Activated CD4-positive, alpha-beta memory T cell treated with anti-CD3 and anti-CD28 coated beads for 36 hours (primary cell): ENCODE results near the gene RGPD4. TPM values are rescaled to one million over a fixed set of nuclear protein-coding genes. Genes with fewer than 3 reads are reported as not detected.
"Not testable (repeated sequence)": the region's sequence is repeated elsewhere in the genome, so short reads cannot be mapped to it uniquely, and the experiment has no call there.

Source experiments
- CTCF ChIA-PET: fragments of 350-600 bp; sonication (Branson Sonifier 250); formaldehyde crosslinking; loops from one replicate; lab custom pipeline; 2021; ENCODE audit warnings: antibody characterized with exemption, inconsistent platforms; lab: Charles Lee
- POLR2A ChIA-PET: fragments of 350-600 bp; sonication (Branson Sonifier 250); formaldehyde crosslinking; loops from one replicate; lab custom pipeline; 2021; ENCODE audit warnings: antibody characterized with exemption; lab: Charles Lee
- DNase-seq: peaks from one replicate; pipeline ENCODE4 v3.0.0-alpha.2; 2020
- H3K27ac Mint-ChIP-seq: one replicate; pipeline ENCODE4 v1.8.0; 2021; ENCODE audit warnings: mixed read lengths
- H3K27me3 Mint-ChIP-seq: one replicate; pipeline ENCODE4 v1.8.0; 2021; ENCODE audit warnings: mixed read lengths
- H3K36me3 Mint-ChIP-seq: one replicate; pipeline ENCODE4 v1.8.0; 2021; ENCODE audit warnings: mixed read lengths
- H3K4me1 Mint-ChIP-seq: one replicate; pipeline ENCODE4 v1.8.0; 2021; ENCODE audit warnings: low read depth, mixed read lengths
- H3K4me3 Mint-ChIP-seq: one replicate; pipeline ENCODE4 v1.8.0; 2021; ENCODE audit warnings: mild to moderate bottlenecking, mixed read lengths
- H3K9me3 Mint-ChIP-seq: one replicate; pipeline ENCODE4 v1.8.0; 2021; ENCODE audit warnings: mixed read lengths
- intact Hi-C: fragments of 100-400 bp; cut with micrococcal nuclease; formaldehyde crosslinking; loops from one replicate; pipeline ENCODE4 v1.15.1; 2023
- total RNA-seq, 2 experiments: library from RNA; stranded (reverse); gene quantifications; one replicate each; pipeline ENCODE4 v1.2.3, GENCODE V29; 2021

RGPD4 gene
- total RNA-seq = under 1 TPM in 1 of 2 experiments, not detected in 1; 0.05 TPM

- DNase-seq, H3K27me3 Mint-ChIP-seq, H3K36me3 Mint-ChIP-seq, H3K27ac Mint-ChIP-seq, POLR2A ChIA-PET, CTCF ChIA-PET, H3K4me3 Mint-ChIP-seq, intact Hi-C loops, H3K9me3 Mint-ChIP-seq, H3K4me1 Mint-ChIP-seq: not testable (repeated sequence)
Observed at GRCh38 chr2:107826749-107827148, at the start of gene RGPD4. RGPD4 (plus strand) TSS chr2:107826892; CDS start chr2:107827014, 122 bp downstream.

- Mint-ChIP-seq H3K4me3 (no peak overlapping the region), H3K27me3 (peaks cover 1% of the 10 kb centered on the region), H3K9me3 (no peaks in the 10 kb centered on the region), H3K27ac (no peak overlapping the region), H3K4me1 (no peaks in the 10 kb centered on the region), H3K36me3 (no peaks in the 10 kb centered on the region)
- DNase-seq = no peak
- intact Hi-C loops = no loop called here
- ChIA-PET POLR2A (no interaction called here), CTCF (no interaction called here)
Observed at GRCh38 chr2:107777974-107778373, 48.7 kb upstream of the RGPD4 start.

GRCh38 chr2:107785756-107786155 is 40.9 kb upstream of the RGPD4 start:
- CTCF ChIA-PET = no interaction called here
- intact Hi-C loops = no loop called here

GRCh38 chr2:107790837-107791236 is 35.9 kb upstream of the RGPD4 start:
- Mint-ChIP-seq H3K9me3 (no peaks in the 10 kb centered on the region), H3K36me3 (no peaks in the 10 kb centered on the region), H3K4me1 (no peaks in the 10 kb centered on the region), H3K27ac (no peak overlapping the region), H3K27me3 (no peaks in the 10 kb centered on the region), H3K4me3 (no peak overlapping the region)
- intact Hi-C loops = no loop called here
- ChIA-PET POLR2A (no interaction called here), CTCF (no interaction called here)
- no peak for DNase-seq

More at GRCh38 chr2:107785756-107786155, 40.9 kb upstream of the RGPD4 start:
- POLR2A ChIA-PET = no interaction called here
- Mint-ChIP-seq H3K27me3 (no peaks in the 10 kb centered on the region), H3K4me1 (no peaks in the 10 kb centered on the region), H3K9me3 (no peaks in the 10 kb centered on the region), H3K27ac (no peak overlapping the region), H3K36me3 (no peaks in the 10 kb centered on the region), H3K4me3 (no peak overlapping the region)
- DNase-seq = no peak

- no peaks in the 10 kb centered on the region for H3K36me3 Mint-ChIP-seq
- no peak overlapping the region for H3K27ac Mint-ChIP-seq
- no peaks in the 10 kb centered on the region for H3K4me1 Mint-ChIP-seq
- no peak overlapping the region for H3K4me3 Mint-ChIP-seq
- no peaks in the 10 kb centered on the region for H3K9me3 Mint-ChIP-seq
- H3K27me3 Mint-ChIP-seq = no peaks in the 10 kb centered on the region
- CTCF ChIA-PET = no interaction called here
- intact Hi-C loops = no loop called here
- POLR2A ChIA-PET = no interaction called here
- DNase-seq = no peak
Observed at GRCh38 chr2:107801498-107801897, 25.2 kb upstream of the RGPD4 start.

GRCh38 chr2:107804608-107805498 is 21.8 kb upstream of the RGPD4 start:
- no peak for DNase-seq
- intact Hi-C loops = no loop called here
- no peaks in the 10 kb centered on the region for H3K4me1 Mint-ChIP-seq

GRCh38 chr2:107806901-107807300 is 19.8 kb upstream of the RGPD4 start:
- Mint-ChIP-seq H3K36me3 (no peaks in the 10 kb centered on the region), H3K4me3 (no peak overlapping the region), H3K9me3 (no peaks in the 10 kb centered on the region), H3K27me3 (no peaks in the 10 kb centered on the region), H3K27ac (no peak overlapping the region), H3K4me1 (no peaks in the 10 kb centered on the region)
- ChIA-PET CTCF (no interaction called here), POLR2A (no interaction called here)
- intact Hi-C loops = no loop called here
- DNase-seq = no peak

More at GRCh38 chr2:107804608-107805498, 21.8 kb upstream of the RGPD4 start:
- Mint-ChIP-seq H3K27me3 (no peaks in the 10 kb centered on the region), H3K36me3 (no peaks in the 10 kb centered on the region), H3K4me3 (no peak overlapping the region), H3K9me3 (no peaks in the 10 kb centered on the region), H3K27ac (no peak overlapping the region)
- ChIA-PET CTCF (no interaction called here), POLR2A (no interaction called here)

- H3K27me3 Mint-ChIP-seq = no peaks in the 10 kb centered on the region
- POLR2A ChIA-PET = no interaction called here
- H3K36me3 Mint-ChIP-seq = no peaks in the 10 kb centered on the region
- CTCF ChIA-PET = no interaction called here
- H3K9me3 Mint-ChIP-seq = no peaks in the 10 kb centered on the region
- no peaks in the 10 kb centered on the region for H3K4me1 Mint-ChIP-seq
- H3K27ac Mint-ChIP-seq = no peak overlapping the region
- no peak overlapping the region for H3K4me3 Mint-ChIP-seq
- DNase-seq = no peak
- intact Hi-C loops = no loop called here
Observed at GRCh38 chr2:107807988-107808387, 18.7 kb upstream of the RGPD4 start.

- Mint-ChIP-seq H3K4me3 (no peak overlapping the region), H3K4me1 (no peaks in the 10 kb centered on the region), H3K27ac (no peak overlapping the region), H3K9me3 (no peaks in the 10 kb centered on the region), H3K27me3 (no peaks in the 10 kb centered on the region), H3K36me3 (no peaks in the 10 kb centered on the region)
- intact Hi-C loops = no loop called here
- ChIA-PET POLR2A (no interaction called here), CTCF (no interaction called here)
- no peak for DNase-seq
Observed at GRCh38 chr2:107808959-107809358, 17.7 kb upstream of the RGPD4 start.

- Mint-ChIP-seq H3K4me1 (no peaks in the 10 kb centered on the region), H3K36me3 (no peaks in the 10 kb centered on the region), H3K9me3 (no peaks in the 10 kb centered on the region), H3K27me3 (no peaks in the 10 kb centered on the region), H3K4me3 (no peak overlapping the region), H3K27ac (no peak overlapping the region)
- intact Hi-C loops = no loop called here
- ChIA-PET POLR2A (no interaction called here), CTCF (no interaction called here)
- DNase-seq = no peak
Observed at GRCh38 chr2:107809835-107810234, 16.9 kb upstream of the RGPD4 start.

GRCh38 chr2:107810734-107811133 is 16.0 kb upstream of the RGPD4 start:
- Mint-ChIP-seq H3K4me3 (no peak overlapping the region), H3K27me3 (no peaks in the 10 kb centered on the region), H3K36me3 (no peaks in the 10 kb centered on the region), H3K4me1 (no peaks in the 10 kb centered on the region), H3K27ac (no peak overlapping the region), H3K9me3 (no peaks in the 10 kb centered on the region)
- intact Hi-C loops = no loop called here
- DNase-seq = no peak
- CTCF ChIA-PET = no interaction called here
- POLR2A ChIA-PET = interaction anchor here (0.6 kb wide), 1 partner anchor 109 kb away, joined by 3 read pairs; no protein-coding TSS in a partner anchor

- Mint-ChIP-seq H3K27me3 (no peaks in the 10 kb centered on the region), H3K9me3 (no peaks in the 10 kb centered on the region), H3K4me1 (no peaks in the 10 kb centered on the region), H3K36me3 (no peaks in the 10 kb centered on the region), H3K4me3 (no peak overlapping the region), H3K27ac (no peak overlapping the region)
- intact Hi-C loops = no loop called here
- CTCF ChIA-PET = no interaction called here
- POLR2A ChIA-PET = no interaction called here
- DNase-seq = no peak
Observed at GRCh38 chr2:107811411-107811810, 15.3 kb upstream of the RGPD4 start.

- ChIA-PET POLR2A (no interaction called here), CTCF (no interaction called here)
- H3K4me3 Mint-ChIP-seq = no peak overlapping the region
- DNase-seq = no peak
- H3K4me1 Mint-ChIP-seq = no peaks in the 10 kb centered on the region
- H3K27me3 Mint-ChIP-seq = no peaks in the 10 kb centered on the region
- H3K9me3 Mint-ChIP-seq = no peaks in the 10 kb centered on the region
- no peaks in the 10 kb centered on the region for H3K36me3 Mint-ChIP-seq
- intact Hi-C loops = no loop called here
- H3K27ac Mint-ChIP-seq = no peak overlapping the region
Observed at GRCh38 chr2:107812006-107812405, 14.7 kb upstream of the RGPD4 start.
